Anterior cingulate cortex (tissue), 58 donors: ENCODE measurements around the gene KCTD1.

Experiments used
- DNase-seq, 58 donors: peaks; one replicate each; lab custom pipeline; 2025; lab: John Stamatoyannopoulos, UW

KCTD1 gene

GRCh38 chr18:26406854-26407517, 141.4 kb downstream of the KCTD1 start:
- no peak for DNase-seq

DNA sequence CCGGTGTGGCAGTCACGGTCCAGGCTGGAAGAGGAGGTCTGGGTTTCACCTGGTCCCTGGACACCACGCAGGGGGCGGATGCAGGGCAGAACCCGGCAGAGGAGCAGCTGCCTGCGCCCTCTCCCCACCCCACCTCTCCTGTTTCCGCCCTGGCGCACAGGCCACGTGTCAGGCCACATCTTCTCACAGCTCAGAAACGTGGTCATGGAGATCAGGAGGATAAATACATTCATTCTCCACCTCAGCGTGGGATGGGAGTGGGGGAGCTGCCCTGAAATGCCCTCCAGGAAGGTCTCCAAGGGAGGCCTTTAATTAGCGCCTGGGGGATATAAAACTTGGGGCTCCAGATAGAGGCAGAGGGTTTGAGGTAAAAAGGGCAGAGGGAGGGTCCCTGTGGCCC, 142.0 kb downstream of the KCTD1 start:
- DNase-seq, result no peak

- DNase-seq, result peak in 44 of 58 donors; percentile 1 to 52 (median 22)
These were observed 143.1 kb downstream of the KCTD1 start for GRCh38 chr18:26405190-26405801.
